COLO668 (cell line): ENCODE results near the gene MICAL2.

ENCODE experiments used
- DNase-seq: peaks from one replicate; lab custom pipeline; 2025; ENCODE audit not compliant: unreplicated experiment; lab: John Stamatoyannopoulos, UW

The MICAL2 gene

GRCh38 chr11:12186701-12187100, 76.3 kb downstream of the MICAL2 start:
- DNase-seq: no peak

GRCh38 chr11:12187399-12187798, 77.0 kb downstream of the MICAL2 start:
- no peak for DNase-seq

GRCh38 chr11:12188548-12189317, 78.3 kb downstream of the MICAL2 start:
- no peak for DNase-seq

- DNase-seq: peak; percentile 33
These were observed 79.3 kb downstream of the MICAL2 start for GRCh38 chr11:12189543-12190235.

- DNase-seq: no peak
These were observed 80.1 kb downstream of the MICAL2 start for GRCh38 chr11:12190511-12190910.

GRCh38 chr11:12192794-12193514, 82.6 kb downstream of the MICAL2 start:
- no peak for DNase-seq

GRCh38 chr11:12193515-12194336, 83.3 kb downstream of the MICAL2 start:
- DNase-seq: peak; percentile 14

GRCh38 chr11:12195768-12196167, 85.4 kb downstream of the MICAL2 start:
- no peak for DNase-seq

GRCh38 chr11:12196308-12196707, 85.9 kb downstream of the MICAL2 start:
- DNase-seq: no peak

GRCh38 chr11:12196872-12197271, 86.5 kb downstream of the MICAL2 start:
- DNase-seq: no peak

- DNase-seq: no peak
These were observed 88.1 kb downstream of the MICAL2 start for GRCh38 chr11:12198251-12199222.

- peak; percentile 74 for DNase-seq
These were observed 89.0 kb downstream of the MICAL2 start for GRCh38 chr11:12199231-12199948.

GRCh38 chr11:12200279-12200990, 90.0 kb downstream of the MICAL2 start:
- DNase-seq: peak; percentile 65

GRCh38 chr11:12200991-12201985, 90.9 kb downstream of the MICAL2 start:
- DNase-seq: no peak

GRCh38 chr11:12202661-12203310, 92.4 kb downstream of the MICAL2 start:
- no peak for DNase-seq

GRCh38 chr11:12204506-12204905, 94.1 kb downstream of the MICAL2 start:
- no peak for DNase-seq

- DNase-seq: no peak
These were observed 94.9 kb downstream of the MICAL2 start for GRCh38 chr11:12205330-12205729.
